ENCODE data around the gene SLITRK1. TPM values are rescaled to one million over a fixed set of nuclear protein-coding genes. Genes with fewer than 3 reads are reported as not detected.

SLITRK1 gene
- total and polyA plus RNA-seq, 5 donors, result not detected

DNA sequence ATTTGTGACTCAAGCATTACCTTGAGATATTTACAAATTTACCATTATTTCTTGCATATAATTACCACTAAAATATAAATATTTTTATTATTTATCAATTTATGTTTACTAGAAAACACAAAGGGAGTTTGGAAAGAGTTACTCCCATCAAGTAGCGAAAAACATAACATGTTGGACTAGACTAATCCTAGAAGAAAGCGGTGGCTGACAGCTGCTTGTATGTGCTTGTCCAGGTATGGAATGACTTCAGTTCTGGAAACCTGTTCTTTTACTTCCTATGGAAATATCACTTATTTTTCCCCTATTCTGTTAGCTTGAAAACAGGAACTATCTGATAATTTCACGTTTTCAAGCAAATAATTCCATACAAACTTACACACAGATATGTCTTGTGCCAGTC, 28.5 kb downstream of the SLITRK1 start:
- H3K9me3 ChIP-seq (ENCODE audit: control insufficient read depth, low read length), result no peaks in the 10 kb centered on the region
- no peak overlapping the region for H3K27ac ChIP-seq (ENCODE audit: low read length)
- ATAC-seq (no peak), DNase-seq (no peak)
- intact Hi-C loops (cut with DNase I), result no loop called here
- 71% methylated on average over 3 of the region's 3 CpGs for WGBS
- no peak overlapping the region for H3K4me3 ChIP-seq (ENCODE audit: low read length)
- H3K27me3 ChIP-seq (ENCODE audit: control insufficient read depth, insufficient read depth), result no peaks in the 10 kb centered on the region
- no peaks in the 10 kb centered on the region for H3K4me1 ChIP-seq (ENCODE audit: control insufficient read depth, insufficient read depth, low read length)

DNA sequence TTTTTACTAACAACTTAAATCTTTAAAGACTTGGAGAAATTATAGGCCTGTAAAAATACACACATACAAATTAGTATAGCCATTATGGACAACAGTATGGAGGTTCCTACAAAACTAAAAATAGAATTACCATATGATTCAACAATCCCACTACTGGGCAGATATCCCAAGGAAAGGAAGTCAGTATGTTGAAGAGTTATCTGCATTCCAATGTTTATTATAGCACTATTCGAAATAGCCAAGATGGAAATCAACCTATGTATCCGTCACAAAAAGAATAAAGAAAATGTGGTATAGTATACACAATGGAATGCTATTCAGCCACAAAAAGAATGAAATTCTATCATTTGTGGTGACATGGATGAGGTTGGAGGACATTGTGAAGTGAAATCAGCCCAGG, 37.2 kb downstream of the SLITRK1 start:
- ATAC-seq, result no peak
- Histone ChIP-seq H3K4me3 (ENCODE audit: low read length) (no peak overlapping the region), H3K4me1 (ENCODE audit: control insufficient read depth, insufficient read depth, low read length) (no peaks in the 10 kb centered on the region), H3K27ac (ENCODE audit: low read length) (no peak overlapping the region), H3K27me3 (ENCODE audit: control insufficient read depth, insufficient read depth) (no peaks in the 10 kb centered on the region), H3K9me3 (ENCODE audit: control insufficient read depth, low read length) (no peaks in the 10 kb centered on the region)
- intact Hi-C loops (cut with DNase I), result no loop called here
- DNase-seq, result no peak
- 64% methylated on average over 2 of the region's 2 CpGs for WGBS

DNA sequence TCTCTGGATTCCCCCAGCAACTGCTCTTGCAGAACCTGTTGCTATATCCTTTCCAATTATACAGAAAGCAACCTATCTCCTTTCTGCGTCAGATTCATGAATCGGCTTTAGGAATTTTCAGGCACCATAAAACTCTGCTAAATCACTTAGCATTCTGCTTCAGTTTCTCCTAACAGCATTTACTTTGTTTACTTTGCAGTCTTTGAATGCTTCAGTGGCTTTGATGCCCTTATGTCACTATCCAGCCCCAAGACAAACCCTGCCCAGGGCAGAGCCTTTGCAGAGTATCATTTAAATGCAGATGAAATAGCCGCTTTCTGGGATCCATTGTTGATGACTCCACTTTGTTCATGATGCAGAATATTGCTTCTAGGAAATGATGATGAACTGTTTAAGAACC, 43.1 kb downstream of the SLITRK1 start:
- 76% methylated on average over 3 of the region's 3 CpGs for WGBS
- H3K27me3 ChIP-seq (ENCODE audit: control insufficient read depth, insufficient read depth), result no peaks in the 10 kb centered on the region
- no peak for ATAC-seq

DNA sequence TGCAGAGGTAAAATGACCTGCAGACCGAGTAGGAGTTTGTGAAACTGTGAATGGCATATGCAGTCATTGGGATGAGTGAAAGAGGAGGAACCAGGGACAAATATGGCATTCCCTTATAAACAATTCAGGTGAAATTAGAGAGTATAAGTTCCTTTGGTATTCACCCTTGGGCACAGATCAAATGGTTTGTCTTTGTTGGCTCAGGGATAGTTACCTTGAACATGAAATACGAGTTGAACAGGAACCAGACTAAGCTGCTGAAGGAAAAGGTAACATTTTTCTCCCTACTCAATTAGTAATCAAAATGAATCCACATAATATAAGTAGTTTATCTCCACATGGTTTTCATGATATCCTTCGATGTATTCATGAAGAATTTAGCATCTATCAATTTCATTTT, 50.5 kb downstream of the SLITRK1 start:
- Histone ChIP-seq H3K4me3 (ENCODE audit: low read length) (no peak overlapping the region), H3K9me3 (ENCODE audit: control insufficient read depth, low read length) (no peaks in the 10 kb centered on the region), H3K4me1 (ENCODE audit: control insufficient read depth, insufficient read depth, low read length) (no peaks in the 10 kb centered on the region), H3K27ac (ENCODE audit: low read length) (no peak overlapping the region), H3K27me3 (ENCODE audit: control insufficient read depth, insufficient read depth) (no peaks in the 10 kb centered on the region)
- DNase-seq (no peak), ATAC-seq (no peak)
- intact Hi-C loops (cut with DNase I), result no loop called here
- WGBS, result 68% methylated on average over 3 of the region's 3 CpGs

More for the DNA sequence above, 43.1 kb downstream of the SLITRK1 start:
- H3K9me3 ChIP-seq (ENCODE audit: control insufficient read depth, low read length), result no peaks in the 10 kb centered on the region
- DNase-seq, result no peak
- intact Hi-C loops (cut with DNase I), result no loop called here
- no peaks in the 10 kb centered on the region for H3K4me1 ChIP-seq (ENCODE audit: control insufficient read depth, insufficient read depth, low read length)
- H3K27ac ChIP-seq (ENCODE audit: low read length), result no peak overlapping the region
- no peak overlapping the region for H3K4me3 ChIP-seq (ENCODE audit: low read length)

DNA sequence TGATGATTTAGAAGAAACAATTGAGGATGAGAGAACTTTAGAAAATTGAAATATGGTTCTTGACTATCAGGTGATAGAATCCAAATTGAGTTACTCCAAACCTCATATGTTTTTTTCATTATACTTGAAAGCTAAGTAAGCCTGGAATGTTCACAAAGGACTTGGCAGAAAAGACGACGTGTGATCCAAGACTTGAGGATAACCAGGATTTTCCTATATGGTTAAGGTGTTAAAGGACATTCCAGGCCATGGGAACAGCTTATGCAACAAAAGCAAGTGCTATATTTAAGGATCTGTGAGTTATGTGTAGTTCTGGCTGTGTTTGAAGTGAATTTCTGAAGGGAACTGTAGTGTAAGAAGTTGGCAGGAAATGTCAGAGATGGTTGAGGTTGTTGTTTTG, 52.5 kb downstream of the SLITRK1 start:
- Histone ChIP-seq H3K4me1 (ENCODE audit: control insufficient read depth, insufficient read depth, low read length) (no peaks in the 10 kb centered on the region), H3K27me3 (ENCODE audit: control insufficient read depth, insufficient read depth) (no peaks in the 10 kb centered on the region), H3K9me3 (ENCODE audit: control insufficient read depth, low read length) (no peaks in the 10 kb centered on the region), H3K4me3 (ENCODE audit: low read length) (no peak overlapping the region), H3K27ac (ENCODE audit: low read length) (no peak overlapping the region)
- DNase-seq (no peak), ATAC-seq (no peak)
- WGBS, result 27% methylated on average over 2 of the region's 2 CpGs
- intact Hi-C loops (cut with DNase I), result no loop called here

DNA sequence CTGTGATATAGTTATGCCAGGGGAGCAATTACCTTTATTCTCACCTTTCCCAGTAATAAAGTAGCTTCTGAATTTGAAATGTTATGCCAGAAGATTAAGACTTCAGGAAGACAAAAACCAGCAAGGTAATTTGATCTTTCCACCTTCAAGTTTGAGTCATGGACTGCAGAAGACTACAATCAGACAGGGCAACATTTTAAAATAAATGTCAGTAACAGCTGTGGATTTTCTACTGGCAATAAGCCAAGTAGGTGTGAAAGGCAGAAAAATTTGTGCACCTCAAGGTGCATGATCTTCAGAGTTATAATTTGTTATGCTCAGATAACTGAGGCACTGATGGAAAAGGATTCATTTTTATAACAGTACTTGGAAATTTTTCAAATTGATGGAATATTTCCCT, 54.9 kb downstream of the SLITRK1 start:
- no peaks in the 10 kb centered on the region for H3K9me3 ChIP-seq (ENCODE audit: control insufficient read depth, low read length)
- intact Hi-C loops (cut with DNase I), result no loop called here
- no peak for DNase-seq
- H3K4me3 ChIP-seq (ENCODE audit: low read length), result no peak overlapping the region
- no peaks in the 10 kb centered on the region for H3K4me1 ChIP-seq (ENCODE audit: control insufficient read depth, insufficient read depth, low read length)
- H3K27ac ChIP-seq (ENCODE audit: low read length), result no peak overlapping the region
- ATAC-seq, result no peak
- no peaks in the 10 kb centered on the region for H3K27me3 ChIP-seq (ENCODE audit: control insufficient read depth, insufficient read depth)
